Kasumi-1 (cell line): ENCODE measurements around the gene HOXB5.

ENCODE experiments used
- DNase-seq, 2 experiments: peaks; one replicate each; lab custom pipeline; 2025; lab: John Stamatoyannopoulos, UW

The HOXB5 gene

DNA sequence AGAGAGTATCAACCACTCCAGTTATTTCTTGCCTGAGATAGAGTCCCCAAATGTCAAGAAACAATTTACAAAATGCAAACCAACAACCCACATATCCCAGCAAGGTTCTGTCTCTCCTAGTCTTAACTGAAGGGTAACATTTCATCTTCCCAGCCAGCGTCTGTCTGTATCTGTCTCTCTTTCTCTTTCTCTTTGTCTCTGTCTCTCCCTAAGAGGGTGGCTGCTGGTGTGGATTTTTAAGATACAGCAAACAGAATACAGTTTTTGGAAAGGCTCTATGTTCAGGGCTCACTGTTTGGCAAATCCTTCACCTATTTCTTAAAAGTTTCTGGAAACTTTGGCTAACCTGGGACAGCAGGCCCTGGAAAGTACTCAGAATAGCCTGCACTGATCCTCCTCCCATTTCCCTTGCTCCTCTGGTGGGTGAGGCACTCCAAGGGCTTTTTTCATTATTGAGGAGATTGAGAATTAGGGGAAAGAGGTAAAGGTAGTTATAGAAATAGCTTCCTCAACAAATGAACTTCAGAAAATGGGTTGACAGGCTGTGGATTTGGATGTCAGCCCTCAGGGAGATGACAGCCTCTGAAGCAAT is 21.7 kb downstream of the HOXB5 start:
- no peak for DNase-seq

DNA sequence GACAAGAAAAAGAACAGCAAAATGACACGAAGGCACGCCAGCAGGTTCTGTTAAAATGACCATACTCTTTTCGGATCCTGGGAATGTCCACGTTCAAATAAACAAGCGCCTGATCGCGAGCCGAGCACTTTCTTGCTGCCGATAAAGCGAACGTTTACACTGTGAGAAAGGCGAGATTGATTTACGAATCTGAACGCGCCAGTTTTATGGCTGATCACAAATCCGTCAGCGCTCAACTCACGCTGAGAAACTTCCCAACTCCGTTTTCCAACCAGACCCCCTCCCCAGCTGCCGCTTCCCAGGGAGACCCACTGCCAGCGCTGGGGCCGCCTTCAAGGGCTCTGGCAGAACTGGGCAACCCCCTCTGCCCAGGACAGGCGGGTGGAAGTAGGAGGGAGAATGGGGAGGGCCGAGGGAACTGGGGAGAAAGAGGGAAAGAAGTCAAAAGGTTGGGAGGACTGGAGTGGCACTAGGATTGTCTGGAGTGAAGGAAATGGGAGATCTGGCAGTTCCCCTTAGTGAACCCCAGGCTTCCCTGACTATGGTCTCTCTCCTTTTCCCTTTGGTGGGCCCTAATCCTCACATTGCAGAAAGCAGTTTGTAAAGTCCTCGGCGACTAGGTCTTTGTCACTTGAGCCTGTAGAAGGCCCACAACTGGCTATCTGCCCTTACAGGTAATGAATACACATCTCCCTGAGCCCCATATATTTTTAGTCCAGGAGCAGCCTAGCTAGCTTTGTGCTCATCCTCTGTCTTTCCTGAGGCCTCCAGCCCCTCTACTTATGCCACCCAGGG is 22.4 kb downstream of the HOXB5 start:
- no peak for DNase-seq

DNA sequence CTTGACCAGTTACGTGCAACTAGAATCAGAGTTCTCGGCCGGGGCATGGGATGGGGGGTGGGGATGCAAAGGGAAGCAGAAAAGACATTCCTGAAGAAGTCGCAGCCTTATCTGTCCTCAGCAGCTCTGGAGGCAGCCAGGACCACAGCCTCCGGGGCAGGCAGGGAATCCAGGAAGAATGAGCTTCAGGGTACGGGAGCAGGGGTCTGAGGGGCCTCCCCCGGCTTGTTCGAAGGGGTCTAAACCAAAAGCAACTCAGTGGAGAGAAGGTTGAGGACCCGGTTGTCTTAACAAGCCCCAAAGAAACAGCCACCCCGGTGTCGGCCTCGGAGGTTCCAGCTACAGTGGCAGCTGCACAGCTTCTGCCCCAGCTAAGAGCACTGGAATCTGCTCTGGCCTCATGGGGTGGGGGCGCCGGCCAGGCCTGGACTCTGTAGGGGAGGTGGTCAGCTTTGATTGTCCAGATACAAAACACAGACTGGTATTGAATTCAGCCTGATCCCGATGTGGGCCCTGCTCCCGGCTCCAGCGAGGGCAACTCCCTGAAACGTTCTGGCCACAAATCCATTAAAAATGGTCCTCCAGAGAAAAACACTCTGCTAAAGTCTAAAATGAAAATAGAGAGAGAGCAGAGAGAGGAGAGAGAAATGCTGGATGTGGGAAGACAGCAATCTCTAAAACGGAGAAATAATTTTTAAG is 23.1 kb downstream of the HOXB5 start:
- no peak for DNase-seq

DNA sequence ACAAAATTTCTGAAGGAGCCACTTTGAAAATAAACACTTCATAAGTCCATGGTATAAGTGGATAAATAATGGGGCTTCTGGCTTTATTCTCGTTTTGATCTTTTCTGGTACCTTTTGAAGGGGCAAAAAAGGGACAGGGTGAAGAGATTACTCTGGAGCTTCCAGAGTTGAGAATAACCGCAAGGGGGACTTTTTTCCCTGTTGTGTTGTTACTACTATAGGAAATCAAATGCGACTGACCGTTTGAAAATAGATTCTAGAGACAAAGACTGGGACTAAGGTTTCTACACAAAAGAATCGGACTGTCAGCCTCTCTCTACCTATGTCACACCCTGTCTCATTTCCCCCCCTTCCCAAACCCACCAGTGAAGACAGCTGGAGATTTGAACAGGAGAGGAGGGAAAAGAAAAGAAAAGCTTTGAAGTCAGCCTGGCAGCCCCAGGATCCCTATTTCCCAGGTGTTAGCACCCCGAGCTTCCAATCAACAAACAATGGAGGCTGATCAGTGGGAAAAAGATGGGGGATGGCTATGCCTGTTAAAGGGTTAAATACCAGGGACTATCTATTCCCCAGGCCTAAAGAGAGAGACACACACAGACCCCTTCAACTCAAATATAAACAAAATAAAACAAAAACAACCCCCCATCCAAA is 23.8 kb downstream of the HOXB5 start:
- DNase-seq: no peak

DNA sequence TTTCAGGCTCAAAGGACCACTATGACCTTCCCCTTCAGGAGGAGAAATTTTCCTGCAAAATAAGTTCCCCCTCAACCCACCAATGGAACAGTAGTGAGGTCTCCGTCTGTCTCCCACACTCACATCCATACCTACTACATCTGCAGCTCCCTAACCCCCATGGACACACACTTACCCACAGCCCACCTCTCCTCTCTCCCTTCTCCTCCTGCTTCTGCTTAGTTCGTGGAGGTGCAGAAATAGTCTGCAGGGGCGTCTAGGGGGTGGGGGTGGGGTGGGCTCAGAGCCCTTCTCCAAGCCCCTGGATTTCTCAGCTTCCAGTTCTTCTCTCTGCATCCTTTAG is 24.4 kb downstream of the HOXB5 start:
- DNase-seq: no peak

DNA sequence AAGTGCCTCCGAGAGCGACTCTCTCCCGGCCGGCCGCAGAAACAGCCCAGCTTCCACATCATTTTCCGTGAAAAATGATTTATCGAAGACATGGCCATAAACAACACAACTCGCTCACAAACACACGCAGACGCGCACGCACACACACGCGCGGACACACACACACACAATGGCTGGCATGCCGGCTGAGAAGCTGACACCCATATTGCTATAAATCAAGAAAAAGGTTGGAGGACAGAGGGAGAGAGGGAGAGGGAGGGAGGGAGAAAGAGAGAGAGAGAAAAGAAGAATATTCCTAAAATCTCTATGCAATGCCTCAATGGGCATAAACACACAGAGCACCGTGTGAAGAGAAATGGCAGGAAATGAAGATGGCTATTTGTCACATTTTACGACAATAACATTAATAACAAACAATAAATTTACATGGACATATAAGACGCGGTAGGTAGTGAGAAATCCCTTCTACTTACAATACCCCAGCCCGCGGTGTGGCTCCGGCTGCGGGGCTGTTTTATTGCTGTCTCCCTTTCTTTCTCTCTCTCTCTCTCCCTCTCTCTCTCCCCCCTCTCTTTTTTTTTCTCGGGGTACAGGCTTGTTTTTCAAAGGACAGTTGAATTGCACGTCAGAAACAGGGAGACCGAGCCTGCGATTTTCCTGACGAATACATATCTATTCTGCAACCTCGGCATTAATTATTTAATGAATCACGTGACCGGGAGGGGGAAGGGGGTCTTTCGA is 24.9 kb downstream of the HOXB5 start:
- no peak for DNase-seq

DNA sequence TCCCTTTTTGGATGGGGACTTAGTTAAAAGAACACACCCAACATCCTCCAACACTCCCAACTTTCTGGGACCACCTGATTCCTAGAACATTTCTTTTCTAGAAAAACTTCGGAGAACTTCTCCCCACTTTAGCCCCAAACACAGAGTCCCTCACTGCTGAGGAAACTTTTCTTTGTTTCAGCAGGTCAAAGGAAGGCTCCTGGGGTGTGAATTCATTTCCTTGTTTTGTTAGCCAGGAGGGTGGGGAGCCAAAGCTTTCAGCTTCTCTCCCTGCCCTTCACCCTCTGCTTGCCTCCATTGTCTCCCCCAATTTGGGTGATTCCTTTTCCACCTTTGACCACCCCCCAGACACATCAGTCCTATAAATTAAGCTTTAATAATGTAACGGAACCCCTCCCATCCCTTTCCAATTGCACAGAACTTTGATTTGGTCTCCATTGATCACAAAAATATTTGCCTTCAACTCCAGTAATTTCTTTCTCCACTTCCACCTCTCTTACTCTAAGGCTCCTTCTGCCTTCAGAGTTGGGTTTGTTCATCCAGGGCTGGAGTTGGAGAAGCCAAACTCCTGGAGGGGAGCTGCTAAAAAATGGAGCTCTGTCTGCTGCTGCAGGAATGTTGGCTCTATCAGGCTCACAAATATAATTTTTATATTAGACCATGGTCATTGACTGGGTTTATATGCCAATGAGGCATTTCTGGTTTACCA is 25.8 kb downstream of the HOXB5 start:
- DNase-seq: no peak

DNA sequence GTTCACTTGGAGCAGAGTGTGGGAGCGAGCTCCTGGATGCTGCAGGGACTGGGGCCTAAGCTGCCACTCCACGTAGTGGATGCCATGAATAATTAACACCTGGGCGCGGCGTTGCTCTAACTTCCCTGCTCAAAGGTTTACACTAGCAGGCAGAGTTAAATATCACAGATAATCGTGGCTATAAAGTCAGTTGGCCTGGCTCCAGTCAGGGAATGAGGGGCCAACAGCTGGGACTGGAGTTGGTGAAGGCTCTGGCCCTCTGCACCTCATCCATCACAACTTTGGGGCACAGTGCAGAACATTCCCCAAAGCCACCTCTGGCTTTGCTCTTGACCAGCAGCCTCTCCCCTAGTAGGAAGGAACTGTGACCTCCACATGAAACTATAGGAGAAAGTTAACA is 26.4 kb downstream of the HOXB5 start:
- no peak for DNase-seq

DNA sequence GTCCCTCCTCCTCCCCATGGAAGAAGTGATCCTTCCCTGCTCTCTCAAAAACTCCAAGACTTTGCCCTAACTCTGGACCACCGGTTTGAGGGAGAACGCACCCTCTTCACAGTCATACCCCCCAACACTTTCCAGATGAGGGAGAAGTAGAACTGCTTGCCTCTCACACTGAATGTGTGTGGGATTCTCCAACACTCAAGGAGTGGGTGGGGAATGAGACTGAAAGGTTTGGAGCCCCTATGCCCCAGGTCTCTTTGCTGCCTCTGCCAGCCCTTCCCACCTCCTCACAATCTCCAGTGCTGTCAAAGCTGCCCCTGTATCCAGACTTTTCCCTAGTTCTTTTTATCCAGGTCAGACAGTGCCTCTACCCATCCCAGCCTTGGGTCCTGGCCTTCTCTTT is 26.9 kb downstream of the HOXB5 start:
- no peak for DNase-seq

DNA sequence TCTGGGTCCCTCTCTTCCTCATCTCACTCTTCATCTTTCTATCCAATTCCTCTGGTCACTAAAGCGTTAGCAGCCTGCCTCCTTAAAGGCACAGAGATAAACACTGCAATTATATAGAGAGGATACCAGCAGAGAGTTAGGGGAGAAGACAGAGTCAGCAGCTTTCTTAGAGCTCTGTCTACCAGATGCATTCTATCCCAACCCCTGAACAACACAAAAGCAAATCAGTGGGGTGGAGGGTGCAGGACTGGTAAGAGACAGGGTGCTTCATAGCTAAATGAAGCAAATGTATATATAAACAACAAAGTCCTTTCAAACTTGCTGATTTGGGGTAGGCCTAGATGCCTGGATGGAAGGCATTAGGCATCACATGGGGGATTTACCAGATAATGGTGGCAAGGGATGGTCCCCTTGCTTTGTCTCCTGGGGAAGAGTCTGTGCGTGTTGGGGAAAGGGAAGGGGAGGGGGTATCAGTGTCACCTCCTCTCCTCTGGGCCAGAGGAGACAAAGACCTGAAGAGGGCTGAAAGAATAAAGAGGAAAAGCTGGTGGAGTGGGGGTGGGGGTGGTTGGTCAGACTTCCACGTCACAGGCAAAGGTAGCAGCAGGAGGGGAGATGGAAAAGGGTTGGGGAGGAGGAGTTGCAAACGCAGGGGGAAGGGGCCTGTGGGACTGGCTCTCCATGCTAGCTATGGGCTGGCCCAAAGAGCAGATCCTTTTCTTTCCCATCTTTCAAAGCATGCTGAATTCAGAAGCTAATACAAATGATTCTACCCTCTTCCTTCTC is 27.5 kb downstream of the HOXB5 start:
- no peak for DNase-seq

DNA sequence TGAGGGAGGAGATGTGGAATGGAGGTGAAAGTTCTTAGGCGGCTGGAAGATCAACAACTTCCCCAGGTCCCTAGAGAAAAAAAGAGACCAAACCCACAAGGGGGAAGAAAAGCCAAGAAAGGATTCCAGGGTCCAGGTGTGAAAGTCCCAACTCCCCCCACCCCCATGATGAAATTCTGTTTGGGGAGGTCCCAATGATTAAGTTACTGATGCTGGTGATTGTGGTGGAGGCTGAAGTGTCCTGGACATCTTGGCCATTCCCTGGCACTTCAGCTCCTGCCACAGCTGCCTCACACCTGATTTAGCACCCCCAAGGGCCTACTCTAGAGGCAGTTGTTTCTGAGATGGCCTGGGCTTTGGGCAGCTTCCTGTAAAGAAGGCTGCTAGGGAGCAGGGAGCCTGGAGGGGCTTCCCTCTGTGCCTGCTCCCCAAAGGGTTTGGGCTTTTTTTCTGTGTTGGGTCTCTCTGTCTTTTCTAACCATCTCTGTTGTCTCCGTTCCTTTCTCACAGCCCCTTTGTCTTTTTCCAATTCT is 28.5 kb downstream of the HOXB5 start:
- DNase-seq: no peak

DNA sequence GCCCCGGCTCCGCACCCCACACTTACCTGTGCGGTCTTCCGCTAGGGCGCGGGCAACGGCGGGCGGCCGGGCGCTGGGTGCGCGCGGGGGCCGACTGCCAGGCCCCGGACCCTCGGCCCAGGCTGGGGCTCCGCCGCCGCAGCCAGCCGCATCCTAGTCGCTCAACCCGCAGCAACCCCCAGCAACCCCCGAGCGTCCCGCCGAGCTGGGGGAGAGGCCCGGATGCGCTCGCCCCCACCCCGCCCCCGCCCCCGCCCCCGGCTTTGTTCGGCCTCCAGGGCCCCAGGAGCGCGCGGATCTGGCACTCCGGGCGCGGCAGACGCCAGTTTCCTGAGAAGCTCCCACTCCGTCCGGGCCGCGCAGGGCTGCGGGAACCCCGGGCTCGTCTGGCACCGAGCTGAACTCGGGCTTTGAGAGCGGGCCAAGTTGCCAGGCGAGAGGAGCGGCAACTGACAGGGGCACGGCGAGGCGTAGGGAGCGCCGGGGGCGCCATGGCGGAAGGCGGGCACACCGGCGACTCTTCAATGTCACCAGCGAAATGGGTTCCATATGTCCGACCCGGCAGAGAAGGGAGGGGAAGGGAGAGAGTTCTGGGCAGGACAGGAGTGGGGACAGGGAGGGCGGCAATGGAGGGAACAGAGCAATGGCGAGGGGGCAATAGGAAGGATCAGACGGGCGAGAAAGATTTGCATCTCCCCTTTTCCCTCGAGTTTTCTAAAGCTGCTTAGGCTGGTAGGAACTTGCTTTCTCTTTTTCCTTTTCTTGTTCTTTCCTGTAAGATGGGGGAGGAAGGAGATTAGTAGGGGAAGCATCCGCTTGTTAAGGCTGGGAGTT is 29.2 kb downstream of the HOXB5 start:
- no peak for DNase-seq

DNA sequence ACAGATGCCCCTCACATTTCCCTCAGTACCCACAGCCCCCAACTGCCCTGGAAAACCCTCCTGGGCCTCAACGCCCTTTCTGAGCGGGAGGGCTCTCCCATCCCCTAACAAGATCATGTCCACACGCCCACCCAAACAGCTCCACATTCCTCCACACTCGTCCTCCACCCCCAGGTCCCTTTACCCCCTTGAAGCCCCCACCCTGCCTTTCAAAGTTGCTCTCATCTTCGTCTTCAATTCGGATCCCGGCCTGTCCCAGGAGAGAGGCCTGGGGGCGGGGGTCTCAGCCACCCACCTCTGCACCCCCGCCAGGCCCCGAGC is 29.8 kb downstream of the HOXB5 start:
- DNase-seq: no peak

DNA sequence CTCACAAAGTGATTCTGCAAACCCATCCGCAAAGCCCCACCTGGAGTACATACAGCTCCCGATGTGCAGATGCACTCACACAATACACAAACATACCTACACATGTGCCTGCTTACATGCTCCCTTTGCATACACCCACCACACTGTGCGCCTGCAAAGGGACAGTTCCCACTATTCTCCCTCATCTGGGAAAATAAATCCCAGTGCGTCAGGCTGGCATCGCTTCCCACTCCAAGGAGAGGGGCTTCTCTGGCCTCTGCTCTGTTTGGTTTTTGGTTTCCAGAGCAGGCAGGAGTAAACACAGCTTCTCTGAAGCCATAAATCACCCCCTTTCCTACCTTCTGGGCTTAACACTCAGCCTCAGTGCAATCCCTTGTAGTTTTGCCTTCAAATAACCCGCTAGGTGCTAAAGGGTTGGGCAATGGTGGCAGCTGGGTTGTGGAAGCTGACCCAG is 30.2 kb downstream of the HOXB5 start:
- DNase-seq: no peak

DNA sequence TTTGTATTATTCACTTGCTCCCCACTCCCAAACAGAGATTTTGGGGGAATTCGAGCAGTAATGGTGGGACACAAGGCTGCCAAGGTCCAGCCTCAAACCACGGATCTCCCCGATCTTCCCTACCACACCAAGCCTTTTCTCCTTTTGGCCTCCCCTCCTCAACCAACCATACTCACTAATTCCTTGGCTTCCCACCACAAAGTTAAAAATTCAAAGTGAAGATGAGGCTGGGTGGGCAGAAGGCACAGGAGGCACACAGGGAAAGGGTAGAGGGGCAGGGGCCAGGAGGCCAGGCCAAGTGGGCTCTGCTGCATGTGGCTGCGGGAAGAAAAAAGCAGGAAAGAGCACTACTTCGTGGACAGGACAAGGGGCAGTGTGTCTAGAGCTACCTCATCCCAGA is 30.6 kb downstream of the HOXB5 start:
- no peak for DNase-seq

DNA sequence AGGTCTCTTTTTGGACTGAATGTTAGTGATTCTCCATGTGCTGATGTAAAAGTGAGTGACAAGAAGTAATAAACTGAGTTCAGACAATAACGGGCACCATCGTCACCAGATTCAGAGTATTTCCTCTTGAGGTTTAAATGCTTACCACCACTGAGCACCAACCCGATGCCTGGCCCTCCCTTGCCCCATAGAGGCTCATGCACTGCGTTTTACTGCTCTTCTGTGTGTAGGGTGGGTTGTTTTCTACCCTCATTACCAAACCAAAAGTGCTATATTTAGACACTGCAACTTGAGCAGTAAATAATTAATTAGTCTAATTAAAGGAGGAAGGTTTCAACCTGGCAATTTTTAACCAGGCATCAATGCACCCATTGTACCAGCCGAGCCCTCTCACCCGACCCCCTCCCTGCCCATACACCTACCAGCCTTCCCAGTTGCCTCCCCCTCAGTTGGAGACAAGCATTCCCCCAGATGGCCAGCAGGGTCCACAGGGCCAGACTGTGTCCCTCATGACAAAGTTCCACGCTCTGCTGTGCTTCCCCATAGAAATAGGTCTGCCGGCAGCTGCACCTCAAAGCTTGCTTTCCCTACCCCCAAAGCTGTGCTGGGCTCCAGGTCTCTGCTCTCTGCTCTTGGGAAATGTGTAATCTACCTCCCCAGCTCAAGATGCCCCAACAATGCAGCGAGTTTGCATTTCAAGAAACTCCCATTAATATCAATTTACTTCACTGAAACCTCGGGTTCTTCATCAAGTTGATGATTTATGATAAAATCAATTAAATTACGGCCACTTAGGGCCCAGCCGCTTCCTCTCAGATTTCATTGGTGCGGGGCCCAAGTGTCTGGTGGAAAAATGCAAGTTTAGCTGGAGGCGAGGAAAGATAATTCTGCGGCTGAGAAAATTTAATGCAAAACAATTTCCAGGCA is 31.4 kb downstream of the HOXB5 start:
- no peak for DNase-seq

DNA sequence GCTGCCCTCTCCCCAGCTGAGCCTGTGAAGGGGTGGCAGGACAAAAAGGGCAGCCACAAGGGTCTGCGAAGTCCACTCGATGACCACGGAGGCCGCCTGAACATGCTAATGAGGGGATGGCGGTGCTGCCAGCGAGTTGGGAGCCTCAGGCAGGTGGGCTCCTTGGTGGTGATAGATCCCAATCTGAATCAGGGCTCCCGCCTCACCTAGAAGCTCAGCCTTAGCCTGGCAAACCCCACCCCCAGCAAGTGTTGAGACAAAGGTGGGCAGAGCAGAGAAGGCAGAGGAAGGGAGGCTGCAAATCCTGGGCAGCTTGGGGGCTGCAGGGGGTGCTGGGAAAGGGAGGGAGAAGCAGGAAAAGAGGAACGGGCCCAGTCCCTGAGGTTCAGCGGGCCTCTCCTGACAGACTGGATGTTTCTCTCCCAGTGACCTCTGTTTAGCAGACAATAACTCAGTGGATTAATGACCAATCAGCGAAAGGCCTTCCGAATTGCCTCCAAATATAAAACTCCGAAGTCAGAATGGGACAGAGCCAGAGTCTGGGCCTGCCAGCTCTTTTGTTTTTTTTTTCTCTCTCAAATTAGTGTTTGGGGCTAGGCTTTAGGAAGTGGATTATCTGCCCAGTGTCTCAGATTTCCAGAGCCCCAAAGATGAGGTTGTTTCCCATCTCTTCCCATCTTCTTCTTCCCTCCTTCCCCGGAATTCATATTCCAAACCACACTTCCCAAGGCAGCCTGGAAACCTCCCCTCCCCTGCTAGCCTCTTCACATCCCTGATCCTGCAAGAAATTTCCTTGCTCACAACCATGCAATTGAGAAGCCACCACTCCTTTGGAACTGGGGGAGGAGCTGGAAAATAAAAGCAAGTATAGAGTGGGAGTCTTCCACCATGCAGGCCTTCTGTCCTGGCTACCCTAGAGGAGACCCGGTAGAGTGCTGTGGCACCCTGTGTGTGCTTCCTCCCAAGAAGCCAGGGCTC is 33.5 kb downstream of the HOXB5 start:
- DNase-seq: no peak
